Progenitor cell of endocrine pancreas (in vitro differentiated cells): ENCODE results near the gene PODXL. TPM values are rescaled to one million over a fixed set of nuclear protein-coding genes. Genes with fewer than 3 reads are reported as not detected.

Experiments used
- DNase-seq: peaks from one replicate; pipeline ENCODE4 v3.0.0; 2021; ENCODE audit warnings: low spot score; ENCODE audit not compliant: unreplicated experiment
- H3K27ac Mint-ChIP-seq: 2 replicates; pipeline ENCODE4 v1.8.0; 2021; ENCODE audit warnings: mild to moderate bottlenecking, moderate library complexity, mixed read lengths
- H3K27me3 Mint-ChIP-seq: 2 replicates; pipeline ENCODE4 v1.8.0; 2021; ENCODE audit warnings: mixed read lengths
- H3K36me3 Mint-ChIP-seq: 2 replicates; pipeline ENCODE4 v1.8.0; 2022; ENCODE audit warnings: mixed read lengths; ENCODE audit not compliant: insufficient read depth
- H3K4me1 Mint-ChIP-seq: 2 replicates; pipeline ENCODE4 v1.8.0; 2021; ENCODE audit warnings: low read depth, mixed read lengths
- H3K4me3 Mint-ChIP-seq: 2 replicates; pipeline ENCODE4 v1.8.0; 2021; ENCODE audit warnings: low read depth, mild to moderate bottlenecking, moderate library complexity, mixed read lengths
- H3K9me3 Mint-ChIP-seq: 2 replicates; pipeline ENCODE4 v1.8.0; 2021; ENCODE audit warnings: low read depth, mixed read lengths
- total RNA-seq: library from RNA; stranded (reverse); gene quantifications from 2 replicates; pipeline ENCODE4 v1.2.1, GENCODE V29; 2021
- TF ChIP-seq, protein P1 (sequence below): fragments of 200-600 bp; sonication (generic); IDR thresholded peaks from one replicate; pipeline ENCODE4 v1.5.0; 2021; ENCODE audit warnings: antibody characterized with exemption, mild to moderate bottlenecking; ENCODE audit not compliant: unreplicated experiment

PODXL gene
- total RNA-seq, 1 donor from 2014 or later = 21.2 TPM

DNA sequence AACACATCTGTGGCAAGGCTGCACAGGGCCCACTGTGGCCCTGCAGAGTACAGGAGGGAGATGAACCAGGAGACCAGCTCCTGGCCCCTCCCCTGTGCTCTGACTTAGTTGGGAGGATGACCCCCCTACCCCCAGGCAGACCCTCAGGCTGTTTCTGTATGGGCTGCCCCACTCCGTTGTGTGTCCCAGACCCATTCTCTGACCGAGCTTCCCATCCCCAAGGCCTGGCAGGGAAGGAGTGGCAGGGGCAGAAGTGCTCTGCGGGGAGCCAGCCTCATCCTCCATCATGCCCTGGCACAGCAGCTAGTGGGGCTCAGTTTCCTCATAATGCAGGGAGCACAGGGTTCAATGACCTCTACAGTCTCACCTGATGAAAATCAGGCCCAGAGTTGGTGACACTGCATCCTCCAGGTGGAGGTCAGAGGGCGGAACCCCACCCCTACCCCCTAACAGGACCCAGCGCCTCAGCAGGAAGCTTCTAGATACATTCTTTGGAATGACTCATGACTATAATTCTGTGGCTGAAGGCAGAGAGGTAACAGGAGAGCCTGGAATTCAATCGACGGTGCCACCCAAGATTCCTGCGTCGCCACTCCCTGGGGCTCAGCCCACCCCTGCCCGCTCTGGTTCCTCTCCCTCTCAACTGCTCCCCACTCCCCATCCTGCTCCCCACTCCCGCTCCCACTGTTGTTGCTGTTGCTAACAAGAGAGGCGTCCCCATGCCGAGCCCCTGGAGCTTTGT lies 18.2 kb downstream of the PODXL start:
- Mint-ChIP-seq H3K4me3 (no peak overlapping the region), H3K4me1 (peaks cover 13% of the 10 kb centered on the region)

DNA sequence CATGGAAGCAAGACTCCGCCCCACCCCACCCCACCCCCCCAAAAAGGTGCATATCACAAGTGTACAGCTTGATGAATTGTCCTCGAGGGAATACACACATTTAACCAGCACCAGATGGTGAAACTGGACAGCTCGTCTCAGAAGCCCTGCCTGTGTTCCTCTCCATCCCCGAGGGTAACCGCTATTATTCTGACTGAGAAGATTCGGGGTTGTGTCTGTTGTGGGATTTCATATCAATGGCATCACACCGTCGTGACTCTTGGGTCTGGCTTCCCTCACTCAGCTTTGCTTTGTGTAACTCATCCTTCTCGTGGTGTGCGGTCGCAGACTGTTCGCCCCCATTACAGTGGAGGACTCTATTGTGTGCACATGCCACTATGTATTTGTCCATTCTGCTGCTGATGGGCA lies 18.9 kb downstream of the PODXL start:
- peaks cover 13% of the 10 kb centered on the region for H3K4me1 Mint-ChIP-seq
- no peaks in the 10 kb centered on the region for H3K36me3 Mint-ChIP-seq
- TF ChIP-seq, protein P1, sequence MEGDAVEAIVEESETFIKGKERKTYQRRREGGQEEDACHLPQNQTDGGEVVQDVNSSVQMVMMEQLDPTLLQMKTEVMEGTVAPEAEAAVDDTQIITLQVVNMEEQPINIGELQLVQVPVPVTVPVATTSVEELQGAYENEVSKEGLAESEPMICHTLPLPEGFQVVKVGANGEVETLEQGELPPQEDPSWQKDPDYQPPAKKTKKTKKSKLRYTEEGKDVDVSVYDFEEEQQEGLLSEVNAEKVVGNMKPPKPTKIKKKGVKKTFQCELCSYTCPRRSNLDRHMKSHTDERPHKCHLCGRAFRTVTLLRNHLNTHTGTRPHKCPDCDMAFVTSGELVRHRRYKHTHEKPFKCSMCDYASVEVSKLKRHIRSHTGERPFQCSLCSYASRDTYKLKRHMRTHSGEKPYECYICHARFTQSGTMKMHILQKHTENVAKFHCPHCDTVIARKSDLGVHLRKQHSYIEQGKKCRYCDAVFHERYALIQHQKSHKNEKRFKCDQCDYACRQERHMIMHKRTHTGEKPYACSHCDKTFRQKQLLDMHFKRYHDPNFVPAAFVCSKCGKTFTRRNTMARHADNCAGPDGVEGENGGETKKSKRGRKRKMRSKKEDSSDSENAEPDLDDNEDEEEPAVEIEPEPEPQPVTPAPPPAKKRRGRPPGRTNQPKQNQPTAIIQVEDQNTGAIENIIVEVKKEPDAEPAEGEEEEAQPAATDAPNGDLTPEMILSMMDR = no peak
- no peak overlapping the region for H3K4me3 Mint-ChIP-seq
- no peaks in the 10 kb centered on the region for H3K27me3 Mint-ChIP-seq
- no peak overlapping the region for H3K27ac Mint-ChIP-seq
- no peaks in the 10 kb centered on the region for H3K9me3 Mint-ChIP-seq
- no peak for DNase-seq

More for the DNA sequence above, 18.2 kb downstream of the PODXL start:
- Mint-ChIP-seq H3K27me3 (no peaks in the 10 kb centered on the region), H3K36me3 (no peaks in the 10 kb centered on the region), H3K27ac (no peak overlapping the region), H3K9me3 (no peaks in the 10 kb centered on the region)
- DNase-seq = no peak
- TF ChIP-seq, protein P1 = no peak

DNA sequence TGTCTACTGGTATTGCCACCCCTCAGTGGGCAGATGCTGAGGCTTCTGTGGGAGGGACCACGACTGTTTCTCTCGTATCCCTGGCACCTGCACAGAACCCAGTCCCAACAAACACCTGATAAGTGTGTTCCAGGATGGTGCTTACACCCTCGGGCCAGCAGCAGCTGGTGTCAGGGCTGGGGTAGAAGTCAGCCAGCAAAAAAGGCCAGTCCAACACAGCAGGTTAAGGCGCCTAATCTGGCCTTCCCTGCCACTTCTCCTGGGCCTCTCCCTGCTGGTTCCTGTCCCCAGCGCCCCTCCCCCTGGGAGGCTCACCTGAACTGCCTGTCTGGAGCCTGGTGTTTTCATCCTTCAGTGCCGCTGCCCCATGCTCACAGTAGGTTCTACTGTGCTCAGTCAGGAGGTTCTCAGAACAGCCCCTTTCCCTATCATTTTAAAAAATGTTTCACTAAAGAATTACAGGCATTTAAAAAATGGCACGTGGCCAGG lies 20.0 kb downstream of the PODXL start:
- Mint-ChIP-seq H3K27me3 (no peaks in the 10 kb centered on the region), H3K27ac (no peak overlapping the region), H3K9me3 (no peaks in the 10 kb centered on the region), H3K4me3 (no peak overlapping the region), H3K4me1 (peaks cover 11% of the 10 kb centered on the region), H3K36me3 (no peaks in the 10 kb centered on the region)
- TF ChIP-seq, protein P1 = no peak
- DNase-seq = no peak

DNA sequence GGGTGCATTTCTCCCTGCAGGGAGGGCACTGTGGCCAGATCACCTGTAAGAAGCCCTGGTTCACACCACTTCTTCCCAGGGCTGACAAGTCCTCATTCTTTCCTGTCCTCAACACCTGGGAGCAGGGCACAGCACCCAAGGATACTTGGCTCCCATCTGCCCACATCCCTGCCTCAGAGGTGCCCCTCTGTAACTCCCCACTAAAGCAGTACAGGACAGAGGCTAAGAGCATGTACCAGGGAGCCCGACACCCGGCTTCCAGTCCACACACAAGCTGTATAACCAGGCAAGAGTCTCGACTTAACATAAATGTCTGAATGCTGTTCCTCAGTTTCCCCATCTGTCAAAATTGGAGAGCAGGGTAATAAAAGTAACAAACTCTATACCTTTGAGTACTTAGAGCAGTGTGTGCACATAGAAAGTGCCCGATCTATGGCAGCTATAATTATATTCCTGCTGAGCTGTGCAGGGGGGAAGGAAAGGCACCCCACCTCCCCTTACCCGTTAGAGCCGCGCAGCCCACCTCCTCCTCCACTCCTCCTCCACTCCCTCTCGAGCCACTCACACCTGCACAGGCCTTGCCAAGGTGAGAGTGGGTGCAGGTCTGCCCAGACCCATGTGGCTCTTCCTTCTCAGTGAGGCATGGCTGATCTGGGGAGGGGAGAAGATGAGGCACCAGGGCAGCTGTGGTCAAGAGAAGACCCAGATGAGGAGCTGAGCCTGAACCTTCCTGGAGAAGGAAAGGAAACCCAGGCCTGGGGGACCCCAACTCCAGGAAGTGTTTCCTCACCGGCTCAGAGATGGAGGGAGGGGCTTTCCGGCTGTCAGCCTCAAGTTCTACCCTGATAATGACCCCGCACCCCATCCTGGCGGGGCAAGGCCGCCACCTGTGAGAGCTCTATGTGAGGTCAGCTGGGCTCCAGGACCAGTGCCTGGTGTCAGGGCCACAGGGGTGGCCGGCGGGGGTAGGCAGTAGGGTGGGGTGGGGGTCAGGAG lies 22.6 kb downstream of the PODXL start:
- no peaks in the 10 kb centered on the region for H3K36me3 Mint-ChIP-seq
- DNase-seq = no peak
- H3K27me3 Mint-ChIP-seq = no peaks in the 10 kb centered on the region
- TF ChIP-seq, protein P1 = no peak
- no peaks in the 10 kb centered on the region for H3K4me1 Mint-ChIP-seq
- no peaks in the 10 kb centered on the region for H3K9me3 Mint-ChIP-seq
- no peak overlapping the region for H3K4me3 Mint-ChIP-seq
- H3K27ac Mint-ChIP-seq = no peak overlapping the region

DNA sequence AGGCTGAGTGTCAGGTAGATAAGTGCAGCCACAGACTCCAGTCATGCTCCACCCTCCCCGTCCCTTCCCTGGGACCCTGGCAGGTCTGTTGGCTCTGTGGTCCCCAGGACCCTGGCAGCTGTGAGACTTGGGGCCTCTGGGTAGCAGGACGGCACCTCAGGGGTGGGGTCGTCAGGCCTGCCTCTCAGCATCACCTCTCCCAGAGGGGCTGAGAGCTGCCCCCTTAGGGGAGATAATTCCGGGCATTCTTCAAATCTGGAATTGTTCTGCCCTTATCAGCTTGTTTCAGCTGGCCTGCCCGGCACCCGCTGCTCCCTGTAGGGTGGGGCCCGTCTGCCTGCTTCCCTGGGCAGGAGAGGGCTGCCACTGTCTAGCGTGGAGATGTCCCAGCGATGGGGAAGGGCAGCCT lies 23.3 kb downstream of the PODXL start:
- no peak for DNase-seq
- no peaks in the 10 kb centered on the region for H3K9me3 Mint-ChIP-seq
- no peaks in the 10 kb centered on the region for H3K27me3 Mint-ChIP-seq
- TF ChIP-seq, protein P1 = no peak
- no peak overlapping the region for H3K27ac Mint-ChIP-seq
- H3K36me3 Mint-ChIP-seq = no peaks in the 10 kb centered on the region
- H3K4me1 Mint-ChIP-seq = no peaks in the 10 kb centered on the region
- no peak overlapping the region for H3K4me3 Mint-ChIP-seq
